IPS-NIHi7 (cell line): ENCODE measurements around the gene ILDR2.

Experiments used
- DNase-seq: peaks from one replicate; pipeline ENCODE4 v3.0.0; 2012; ENCODE audit warnings: mixed read lengths; ENCODE audit errors: extremely low spot score

Gene ILDR2

GRCh38 chr1:166975361-166976129, at the start of gene ILDR2:
ILDR2 (minus strand) TSS chr1:166975540; CDS start chr1:166975268, 272 bp downstream.
- peak; percentile 71 for DNase-seq

- DNase-seq: no peak
These were observed 47.0 kb upstream of the ILDR2 start for GRCh38 chr1:167022384-167022783.

GRCh38 chr1:167016100-167016750, 40.9 kb upstream of the ILDR2 start:
- DNase-seq: no peak

GRCh38 chr1:167013108-167013929, 38.0 kb upstream of the ILDR2 start:
- no peak for DNase-seq

- DNase-seq: no peak
These were observed 37.2 kb upstream of the ILDR2 start for GRCh38 chr1:167012570-167012969.

- DNase-seq: no peak
These were observed 36.3 kb upstream of the ILDR2 start for GRCh38 chr1:167011560-167012191.

GRCh38 chr1:167003711-167004110, 28.4 kb upstream of the ILDR2 start:
- DNase-seq: no peak

GRCh38 chr1:167002354-167002753, 27.0 kb upstream of the ILDR2 start:
- no peak for DNase-seq

GRCh38 chr1:167000546-167000945, 25.2 kb upstream of the ILDR2 start:
- no peak for DNase-seq

- no peak for DNase-seq
These were observed 24.2 kb upstream of the ILDR2 start for GRCh38 chr1:166999500-167000055.

- DNase-seq: no peak
These were observed 23.7 kb upstream of the ILDR2 start for GRCh38 chr1:166999075-166999474.

GRCh38 chr1:166988974-166989515, 13.7 kb upstream of the ILDR2 start, which contains the start of gene MAEL:
MAEL (plus strand) TSS chr1:166989280; CDS start chr1:166989353, 73 bp downstream.
- DNase-seq: no peak

- DNase-seq: no peak
These were observed 6.2 kb upstream of the ILDR2 start for GRCh38 chr1:166981589-166981988.

GRCh38 chr1:166980818-166981217, 5.5 kb upstream of the ILDR2 start:
- DNase-seq: no peak

- DNase-seq: no peak
These were observed 5.0 kb upstream of the ILDR2 start for GRCh38 chr1:166980383-166980782.

- no peak for DNase-seq
These were observed 3.5 kb upstream of the ILDR2 start for GRCh38 chr1:166978821-166979220.

GRCh38 chr1:166977951-166978350, 2.6 kb upstream of the ILDR2 start:
- DNase-seq: no peak

GRCh38 chr1:166974647-166975345, 544 bp downstream of the ILDR2 start:
- DNase-seq: no peak

- DNase-seq: no peak
These were observed 2.5 kb downstream of the ILDR2 start for GRCh38 chr1:166972826-166973225.

- no peak for DNase-seq
These were observed 3.1 kb downstream of the ILDR2 start for GRCh38 chr1:166972193-166972592.

GRCh38 chr1:166971252-166971651, 4.1 kb downstream of the ILDR2 start:
- no peak for DNase-seq
